Esophagus squamous epithelium (tissue), 5 donors: ENCODE results near the gene C10orf105. TPM values are rescaled to one million over a fixed set of nuclear protein-coding genes. Genes with fewer than 3 reads are reported as not detected.

Experiments
- DNase-seq: peaks from one replicate; lab custom pipeline; 2025; lab: John Stamatoyannopoulos, UW
- H3K27ac ChIP-seq, 4 donors: fragments of 200-600 bp; sonication (generic); one replicate each; pipeline ENCODE4 v1.5.1; 2016 to 2019; ENCODE audit warnings: mild to moderate bottlenecking in 1 of 4
- H3K27me3 ChIP-seq, 4 donors: fragments of 200-600 bp; sonication (generic); 1 replicate in 3 of 4; 2 replicates in 1 of 4; pipeline versions ENCODE4 v1.5.1 to v1.6.0; 2017 to 2021; ENCODE audit warnings: antibody characterized with exemption in 1 of 4
- H3K36me3 ChIP-seq, 3 donors: fragments of 200-600 bp; sonication (generic); one replicate each; pipeline ENCODE4 v1.5.1; 2016 to 2019
- H3K4me1 ChIP-seq, 3 donors: fragments of 200-600 bp; sonication (generic); one replicate each; pipeline ENCODE4 v1.5.1; 2017 to 2019
- H3K4me3 ChIP-seq, 4 donors: fragments of 200-600 bp; sonication (generic); 1 replicate in 3 of 4; 2 replicates in 1 of 4; pipeline ENCODE4 v1.5.1; 2016 to 2019; ENCODE audit warnings: mild to moderate bottlenecking in 2 of 4, moderate library complexity in 1 of 4
- H3K9me3 ChIP-seq, 3 donors: fragments of 200-600 bp; sonication (generic); one replicate each; pipeline ENCODE4 v1.5.1; 2016 to 2019
- POLR2A ChIP-seq, 4 donors: fragments of 450-650 bp; IDR thresholded peaks; one replicate each; pipeline ENCODE4 v1.6.1; 2017; ENCODE audit warnings: antibody characterized with exemption in 4 of 4, mild to moderate bottlenecking in 4 of 4, moderate library complexity in 3 of 4
- WGBS, 2 donors: methylation state at CpG; one replicate each; pipeline ENCODE4 v1.1.5; 2018; 5-methylcytosine and 5-hydroxymethylcytosine counted together
- intact Hi-C: fragments of 100-400 bp; cut with DNase I; formaldehyde crosslinking; loops from one replicate; pipeline ENCODE4 v1.15.0; 2022
- total RNA-seq, 4 donors: library from RNA; depleted of rRNA; stranded (reverse); fragments of >200 nt; gene quantifications; one replicate each; pipeline ENCODE4 v1.1.0, GENCODE V29; 2016
- TF ChIP-seq, protein P1 (sequence below), 6 experiments: fragments of 450-650 bp in 4 of 6; fragments of 200-600 bp in 2 of 6; sonication (generic) in 2 of 6; IDR thresholded peaks; one replicate each; pipeline ENCODE4 v1.5.1; 2016 to 2019; ENCODE audit warnings: antibody characterized with exemption in 6 of 6, mild to moderate bottlenecking in 4 of 6, moderate library complexity in 4 of 6
- donor health status: DM: yes; HTN: yes; CAD: no.

C10orf105 gene
- total RNA-seq, 4 donors from 2014 or later = under 0.01 to 0.15 TPM; not detected in 2

DNA sequence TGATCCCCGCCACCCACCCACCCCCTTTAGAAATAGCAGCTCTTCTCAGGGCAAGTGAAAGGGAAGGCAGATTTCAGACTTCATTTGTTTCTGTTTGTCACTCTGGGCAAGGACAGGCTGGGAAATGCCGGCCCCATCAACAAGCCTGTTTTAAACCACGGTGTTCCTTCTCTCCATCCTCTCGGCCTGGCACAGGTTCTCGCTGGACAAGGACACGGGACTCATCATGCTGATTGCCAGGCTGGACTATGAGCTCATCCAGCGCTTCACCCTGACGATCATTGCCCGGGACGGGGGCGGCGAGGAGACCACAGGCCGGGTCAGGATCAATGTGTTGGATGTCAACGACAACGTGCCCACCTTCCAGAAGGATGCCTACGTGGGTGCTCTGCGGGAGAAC lies 42.3 kb downstream of the C10orf105 start:
- WGBS, 2 donors = 84 to 86% methylated on average over 5 to 6 of the region's 17 CpGs
- Histone ChIP-seq H3K4me1 (no peaks in the 10 kb centered on the region), H3K9me3 (no peaks in the 10 kb centered on the region), H3K36me3 (no peaks in the 10 kb centered on the region), H3K27ac (no peak overlapping the region), H3K27me3 (no peaks in the 10 kb centered on the region), H3K4me3 (no peak overlapping the region)
- TF ChIP-seq, protein P1, sequence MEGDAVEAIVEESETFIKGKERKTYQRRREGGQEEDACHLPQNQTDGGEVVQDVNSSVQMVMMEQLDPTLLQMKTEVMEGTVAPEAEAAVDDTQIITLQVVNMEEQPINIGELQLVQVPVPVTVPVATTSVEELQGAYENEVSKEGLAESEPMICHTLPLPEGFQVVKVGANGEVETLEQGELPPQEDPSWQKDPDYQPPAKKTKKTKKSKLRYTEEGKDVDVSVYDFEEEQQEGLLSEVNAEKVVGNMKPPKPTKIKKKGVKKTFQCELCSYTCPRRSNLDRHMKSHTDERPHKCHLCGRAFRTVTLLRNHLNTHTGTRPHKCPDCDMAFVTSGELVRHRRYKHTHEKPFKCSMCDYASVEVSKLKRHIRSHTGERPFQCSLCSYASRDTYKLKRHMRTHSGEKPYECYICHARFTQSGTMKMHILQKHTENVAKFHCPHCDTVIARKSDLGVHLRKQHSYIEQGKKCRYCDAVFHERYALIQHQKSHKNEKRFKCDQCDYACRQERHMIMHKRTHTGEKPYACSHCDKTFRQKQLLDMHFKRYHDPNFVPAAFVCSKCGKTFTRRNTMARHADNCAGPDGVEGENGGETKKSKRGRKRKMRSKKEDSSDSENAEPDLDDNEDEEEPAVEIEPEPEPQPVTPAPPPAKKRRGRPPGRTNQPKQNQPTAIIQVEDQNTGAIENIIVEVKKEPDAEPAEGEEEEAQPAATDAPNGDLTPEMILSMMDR (IDR thresholded peaks at IDR 0.05) = no peak
- no peak for TF ChIP-seq POLR2A (IDR thresholded peaks at IDR 0.05)
- no peak for DNase-seq
- intact Hi-C loops = no loop called here

DNA sequence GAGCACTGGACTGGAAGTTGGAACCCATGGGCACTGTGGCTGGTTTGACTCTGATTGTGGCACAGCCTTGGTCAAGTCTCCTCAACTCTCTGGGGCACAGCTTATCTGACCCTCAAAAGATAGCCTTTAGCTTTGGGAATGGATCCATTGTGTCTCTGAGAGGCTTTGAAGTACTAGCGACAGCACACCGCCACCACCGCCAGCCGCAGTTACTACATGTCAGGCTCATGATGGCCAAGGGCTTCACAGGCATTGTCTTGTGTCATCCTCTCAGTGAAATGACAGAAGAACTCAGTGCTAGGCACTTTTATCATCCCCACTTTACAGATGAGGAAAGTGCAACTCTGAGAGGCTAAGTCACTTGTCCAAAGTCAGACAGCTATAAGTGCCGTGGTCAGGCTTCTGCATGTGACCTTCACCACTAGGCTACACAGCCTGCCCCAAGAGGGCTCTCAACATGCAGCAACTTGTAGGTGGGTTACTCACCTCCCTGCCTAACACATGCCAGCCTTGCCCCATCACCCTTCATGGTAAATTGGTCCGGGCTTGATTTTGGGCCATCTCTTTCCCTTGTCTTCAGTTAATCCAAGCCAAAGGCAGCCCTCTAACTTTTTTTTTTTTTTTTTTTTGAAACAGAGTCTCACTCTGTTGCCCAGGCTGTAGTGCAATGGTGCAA lies 44.1 kb downstream of the C10orf105 start:
- Histone ChIP-seq H3K27ac (no peak overlapping the region), H3K4me3 (no peak overlapping the region), H3K9me3 (no peaks in the 10 kb centered on the region), H3K36me3 (no peaks in the 10 kb centered on the region), H3K27me3 (no peaks in the 10 kb centered on the region), H3K4me1 (no peaks in the 10 kb centered on the region)
- intact Hi-C loops = no loop called here
- TF ChIP-seq POLR2A (IDR thresholded peaks at IDR 0.05) = no peak
- TF ChIP-seq, protein P1 (IDR thresholded peaks at IDR 0.05) = no peak
- 77 to 83% methylated on average over 2 to 4 of the region's 6 CpGs for WGBS, 2 donors
- no peak for DNase-seq

DNA sequence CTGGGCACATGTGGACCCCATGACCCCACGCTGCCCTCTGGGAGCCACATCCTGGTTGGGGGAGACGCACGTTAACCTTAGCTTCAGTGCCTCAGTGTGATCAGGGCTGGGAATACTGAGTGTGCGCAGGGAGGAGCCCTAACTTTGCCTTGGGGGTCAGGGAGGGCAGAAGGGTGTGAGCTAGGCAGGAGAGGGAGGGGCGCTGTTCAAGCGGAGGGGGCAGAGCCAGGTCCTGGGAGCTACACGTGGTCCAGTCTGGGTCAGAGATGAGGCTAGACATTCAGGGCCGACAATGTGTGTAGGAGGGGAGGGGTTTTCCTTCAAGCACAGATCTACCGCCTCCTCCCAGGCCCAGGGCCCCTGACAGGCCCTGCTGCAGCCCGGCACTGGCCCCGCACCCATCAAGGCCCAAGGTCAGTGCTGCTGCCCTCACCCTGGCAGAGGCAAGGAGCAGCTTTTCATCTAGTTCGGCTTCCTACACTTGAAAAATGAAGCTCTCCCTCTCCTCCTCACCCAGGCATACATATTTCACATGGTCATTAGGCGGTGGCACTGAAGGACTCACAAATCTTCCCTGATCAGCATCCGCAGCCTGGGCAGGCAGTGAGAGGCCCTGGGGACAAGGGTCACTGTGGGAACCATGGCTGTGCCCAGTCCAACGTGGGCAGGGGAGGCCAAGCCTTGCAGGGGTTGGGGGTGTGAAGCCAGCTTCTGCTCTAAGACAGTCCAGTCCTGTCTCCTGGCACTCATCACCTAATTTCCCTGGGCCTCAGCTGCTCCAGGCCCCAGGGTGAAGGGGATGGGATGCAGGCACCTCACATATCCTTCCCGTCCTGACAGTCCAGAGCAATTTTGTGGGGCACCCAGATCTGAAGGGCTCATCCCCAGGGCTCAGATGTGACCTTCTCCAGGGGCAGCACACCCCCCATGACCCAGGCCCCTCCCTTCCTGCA lies 47.3 kb downstream of the C10orf105 start:
- no peak for DNase-seq
- no peak overlapping the region for H3K4me3 ChIP-seq
- no peaks in the 10 kb centered on the region for H3K36me3 ChIP-seq
- no peaks in the 10 kb centered on the region for H3K9me3 ChIP-seq
- 73 to 77% methylated on average over 8 to 10 of the region's 16 CpGs for whole genome bisulfite sequencing, 2 donors
- intact Hi-C loops = no loop called here
- no peaks in the 10 kb centered on the region for H3K27me3 ChIP-seq
- no peaks in the 10 kb centered on the region for H3K4me1 ChIP-seq
- TF ChIP-seq POLR2A (IDR thresholded peaks at IDR 0.05) = no peak
- TF ChIP-seq, protein P1 (IDR thresholded peaks at IDR 0.05) = no peak
- H3K27ac ChIP-seq = no peak overlapping the region

DNA sequence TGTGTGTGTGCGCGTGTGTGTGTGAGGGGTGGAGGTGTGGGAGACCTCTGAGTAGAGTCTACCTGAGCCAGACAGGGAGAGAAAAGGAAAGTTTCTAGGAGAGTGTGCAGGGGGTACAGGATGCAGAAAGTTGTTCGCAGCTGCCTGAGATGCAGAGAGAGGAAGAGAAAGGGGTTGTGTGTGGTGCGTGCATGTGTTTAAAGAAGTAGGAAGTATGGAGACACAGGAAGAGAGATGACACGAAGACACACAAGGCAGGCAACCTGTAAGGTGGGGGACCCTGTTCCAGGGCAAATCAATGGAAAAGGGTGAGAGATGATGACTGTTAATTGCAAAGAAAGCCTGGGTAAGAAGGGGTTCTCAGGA lies 52.2 kb downstream of the C10orf105 start:
- Histone ChIP-seq H3K36me3 (no peaks in the 10 kb centered on the region), H3K27ac (no peak overlapping the region), H3K27me3 (no peaks in the 10 kb centered on the region), H3K9me3 (no peaks in the 10 kb centered on the region), H3K4me3 (no peak overlapping the region), H3K4me1 (peaks cover 0 to 12% (median 0%) of the 10 kb centered on the region in 3 donors)
- DNase-seq = no peak
- intact Hi-C loops = no loop called here
- TF ChIP-seq, protein P1 (IDR thresholded peaks at IDR 0.05) = no peak
- no peak for TF ChIP-seq POLR2A (IDR thresholded peaks at IDR 0.05)
- 45 to 50% methylated on average over 5 of the region's 5 CpGs for WGBS, 2 donors
